ENCODE measurements around the gene ZNF335. TPM values are rescaled to one million over a fixed set of nuclear protein-coding genes. Genes with fewer than 3 reads are reported as not detected.

ZNF335 gene
- total RNA-seq, 2 experiments from 2014 or later, result 33.1 to 34.5 TPM

DNA sequence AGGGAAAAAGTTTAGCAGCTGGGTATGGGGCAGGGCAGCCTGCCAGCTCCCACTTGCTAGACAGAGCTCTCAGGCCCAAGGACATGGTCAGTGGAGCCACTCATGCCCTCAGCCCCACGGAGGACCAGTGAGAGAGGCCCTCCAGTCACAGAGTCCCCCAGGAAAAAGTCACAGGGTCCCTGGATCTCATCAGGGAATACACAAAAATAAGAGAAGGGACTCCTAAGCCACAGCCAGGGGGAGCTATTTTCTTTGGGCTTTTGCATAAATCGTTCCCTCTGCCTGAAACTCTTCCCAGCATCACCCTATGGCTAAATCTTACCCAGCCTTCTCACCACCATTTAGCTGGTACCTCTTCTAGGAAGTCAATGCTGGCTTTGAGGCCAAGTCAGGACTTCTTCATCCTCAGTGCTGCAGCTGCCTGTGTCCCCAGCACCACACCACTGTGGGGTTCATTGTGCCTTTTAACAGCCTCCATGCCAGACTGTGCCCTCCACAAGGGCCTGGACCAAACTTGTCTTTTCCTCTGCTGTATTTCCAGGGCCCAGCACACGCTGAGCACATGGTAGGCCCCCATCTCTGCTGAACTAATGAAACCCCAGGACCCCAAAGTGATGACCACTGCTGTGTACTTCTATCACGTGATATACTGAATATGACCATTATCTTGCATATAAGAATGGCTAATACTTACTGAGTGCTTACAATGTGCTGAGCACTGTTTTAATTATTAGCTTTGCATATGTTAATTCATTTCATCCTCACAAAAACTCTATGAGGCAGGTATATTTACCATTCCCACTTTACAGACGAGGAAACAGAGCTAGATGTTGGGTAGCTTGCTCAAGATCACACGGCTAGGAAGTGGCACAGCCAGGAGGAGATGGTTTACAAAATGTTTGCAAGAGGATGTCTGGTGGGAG lies 2.0 kb downstream of the ZNF335 start:
- ATAC-seq (no peak), DNase-seq (peak; percentile 54)
- H3K4me1 Mint-ChIP-seq (ENCODE audit: low read depth), result peaks cover 23% of the 10 kb centered on the region
- H3K27me3 Mint-ChIP-seq (ENCODE audit: low read depth), result no peaks in the 10 kb centered on the region
- H3K9me3 Mint-ChIP-seq (ENCODE audit: insufficient read depth), result no peaks in the 10 kb centered on the region
- H3K36me3 Mint-ChIP-seq (ENCODE audit: low read depth), result peaks cover 37% of the 10 kb centered on the region
- peak overlapping the region; percentile 92 for H3K4me3 Mint-ChIP-seq
- ChIA-PET POLR2A (interaction anchor here (0.5 to 5.2 kb wide), 12 partner anchors 8 to 590 kb away, joined by 3 to 52 read pairs (median 4); partner anchors contain the start of genes DNTTIP1, PCIF1, UBE2C and WFDC3), CTCF (interaction anchor here (0.6 to 7.7 kb wide), 58 partner anchors 9 to 891 kb away, joined by 3 to 98 read pairs (median 6); partner anchors contain the start of genes CTSA, DNTTIP1, MMP9 and PCIF1)
- H3K27ac Mint-ChIP-seq, result peak overlapping the region; percentile 100

DNA sequence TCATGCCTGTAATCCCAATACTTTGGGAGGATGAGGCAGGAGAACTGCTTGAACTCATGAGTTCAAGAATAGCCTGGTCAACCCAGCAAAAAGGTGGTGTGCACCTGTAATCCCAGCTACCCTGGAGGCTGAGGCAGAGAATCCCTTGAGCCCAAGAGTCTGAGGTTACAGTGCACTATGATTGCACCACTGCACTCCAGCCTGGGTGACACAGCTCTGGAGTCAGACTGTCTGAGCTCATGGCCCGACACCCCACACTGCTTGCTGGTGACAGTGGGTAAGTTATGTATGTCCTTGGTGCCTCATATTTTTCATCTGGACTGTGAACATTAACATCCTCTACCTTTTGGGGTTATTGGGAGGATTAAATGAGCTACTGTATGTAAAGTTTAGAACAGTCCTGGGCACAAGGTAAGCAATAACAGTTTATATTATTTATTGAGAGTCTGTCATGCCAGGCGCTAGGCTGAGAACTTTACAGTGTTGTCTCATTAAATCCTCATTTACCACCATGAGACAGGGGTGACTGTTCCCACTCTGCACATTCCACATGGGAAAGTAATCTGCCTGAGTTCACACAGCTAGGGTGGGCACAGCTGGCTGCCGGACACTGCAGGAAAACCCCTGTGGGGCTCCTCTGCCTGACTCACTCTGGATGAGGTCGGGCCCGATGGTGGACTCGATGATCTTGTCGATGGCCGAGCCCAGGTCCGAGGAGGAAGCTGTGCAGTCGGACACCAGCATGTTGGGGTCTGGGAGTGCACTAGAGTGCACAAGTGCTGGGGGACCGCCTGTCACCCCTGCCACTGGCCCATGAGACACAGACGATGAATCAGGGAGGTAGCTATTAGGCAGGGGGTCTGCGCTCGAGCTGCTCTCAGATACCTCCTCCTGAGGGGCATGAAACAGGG lies 2.9 kb downstream of the ZNF335 start:
- H3K27ac Mint-ChIP-seq, result no peak overlapping the region

DNA sequence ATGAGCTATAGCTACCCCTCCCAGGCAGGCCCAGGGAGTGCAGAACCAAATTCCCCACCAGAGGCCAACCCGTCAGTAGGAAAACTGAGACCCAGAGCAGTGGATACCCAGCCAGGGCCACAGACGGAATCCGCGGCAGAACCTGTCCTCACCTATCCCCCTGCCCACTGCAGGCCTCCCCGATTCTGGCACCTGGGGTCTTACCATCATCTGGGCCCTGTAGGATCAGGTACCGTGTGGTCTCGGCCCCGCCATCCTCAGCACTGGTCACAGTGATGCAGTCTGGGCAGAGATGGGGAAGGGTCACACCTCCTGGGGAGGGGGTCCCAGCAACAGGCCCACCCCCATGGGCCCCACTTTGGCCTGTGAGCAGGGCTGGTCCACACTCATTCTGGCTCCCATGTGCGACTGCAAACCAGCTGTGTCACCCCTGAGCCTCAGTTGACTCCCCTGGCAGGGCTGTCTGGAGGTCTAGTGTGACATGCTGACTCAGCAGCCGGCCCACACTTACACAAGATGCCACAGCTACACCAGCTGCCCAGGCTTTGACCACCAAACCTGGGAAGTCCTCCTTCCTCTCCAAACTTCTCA lies 3.8 kb downstream of the ZNF335 start:
- POLR2A ChIA-PET, result interaction anchor here (1.0 kb wide), 1 partner anchor 112 kb away, joined by 3 read pairs; no protein-coding TSS in a partner anchor
- no peak overlapping the region for H3K27ac Mint-ChIP-seq
- no peaks in the 10 kb centered on the region for H3K27me3 Mint-ChIP-seq (ENCODE audit: low read depth)
- DNase-seq, result no peak
- CTCF ChIA-PET, result interaction anchor here (1.1 to 7.7 kb wide), 10 partner anchors 8 to 649 kb away, joined by 3 to 98 read pairs (median 34); partner anchors contain the start of gene PCIF1
- no peak for ATAC-seq
- no peak overlapping the region for H3K4me3 Mint-ChIP-seq
- H3K36me3 Mint-ChIP-seq (ENCODE audit: low read depth), result peaks cover 49% of the 10 kb centered on the region
- H3K9me3 Mint-ChIP-seq (ENCODE audit: insufficient read depth), result no peaks in the 10 kb centered on the region
- peaks cover 26% of the 10 kb centered on the region for H3K4me1 Mint-ChIP-seq (ENCODE audit: low read depth)

More for the DNA sequence above, 2.9 kb downstream of the ZNF335 start:
- ChIA-PET CTCF (interaction anchor here (0.7 to 7.7 kb wide), 47 partner anchors 9 to 890 kb away, joined by 3 to 98 read pairs (median 6); partner anchors contain the start of genes CTSA, MMP9, PCIF1 and SNX21), POLR2A (interaction anchor here (1.0 to 5.2 kb wide), 5 partner anchors 16 to 177 kb away, joined by 3 to 52 read pairs (median 7); partner anchors contain the start of genes DNTTIP1, PCIF1, UBE2C and WFDC3)
- no peaks in the 10 kb centered on the region for H3K9me3 Mint-ChIP-seq (ENCODE audit: insufficient read depth)
- DNase-seq (no peak), ATAC-seq (no peak)
- peaks cover 42% of the 10 kb centered on the region for H3K36me3 Mint-ChIP-seq (ENCODE audit: low read depth)
- H3K27me3 Mint-ChIP-seq (ENCODE audit: low read depth), result no peaks in the 10 kb centered on the region
- peaks cover 24% of the 10 kb centered on the region for H3K4me1 Mint-ChIP-seq (ENCODE audit: low read depth)
- H3K4me3 Mint-ChIP-seq, result no peak overlapping the region

DNA sequence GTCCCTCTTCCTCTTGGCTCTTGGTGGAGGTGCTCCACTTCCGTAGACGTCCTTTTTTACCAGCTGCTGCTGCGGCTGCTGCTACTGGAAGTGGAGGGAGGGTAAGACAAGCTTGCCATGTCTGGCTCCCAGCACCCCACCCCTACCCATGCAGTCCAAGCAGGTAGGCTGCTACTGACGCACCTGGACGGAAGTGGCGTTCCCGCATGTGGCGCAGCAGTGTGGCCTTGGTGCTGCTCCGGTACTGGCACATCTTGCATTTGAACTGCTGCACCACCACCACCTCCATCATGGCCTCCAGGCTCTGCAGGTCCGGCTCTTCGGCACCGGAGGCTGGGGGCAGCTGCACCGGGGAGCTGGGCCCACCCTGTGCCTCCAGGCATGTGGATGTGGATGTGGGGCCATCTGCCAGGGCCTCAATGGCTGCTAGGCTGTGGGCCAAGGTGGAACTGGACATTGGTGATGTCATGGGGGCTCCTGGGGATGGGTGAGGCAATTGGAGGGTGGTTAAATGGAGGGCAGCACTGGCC lies 4.4 kb downstream of the ZNF335 start:
- ATAC-seq (no peak), DNase-seq (no peak)
- no peaks in the 10 kb centered on the region for H3K27me3 Mint-ChIP-seq (ENCODE audit: low read depth)
- POLR2A ChIA-PET, result no interaction called here
- peaks cover 25% of the 10 kb centered on the region for H3K4me1 Mint-ChIP-seq (ENCODE audit: low read depth)
- no peak overlapping the region for H3K27ac Mint-ChIP-seq
- no peak overlapping the region for H3K4me3 Mint-ChIP-seq
- H3K36me3 Mint-ChIP-seq (ENCODE audit: low read depth), result peaks cover 52% of the 10 kb centered on the region
- CTCF ChIA-PET, result interaction anchor here (1.1 to 7.7 kb wide), 4 partner anchors 20 to 167 kb away, joined by 3 to 98 read pairs (median 59); no protein-coding TSS in a partner anchor
- no peaks in the 10 kb centered on the region for H3K9me3 Mint-ChIP-seq (ENCODE audit: insufficient read depth)

DNA sequence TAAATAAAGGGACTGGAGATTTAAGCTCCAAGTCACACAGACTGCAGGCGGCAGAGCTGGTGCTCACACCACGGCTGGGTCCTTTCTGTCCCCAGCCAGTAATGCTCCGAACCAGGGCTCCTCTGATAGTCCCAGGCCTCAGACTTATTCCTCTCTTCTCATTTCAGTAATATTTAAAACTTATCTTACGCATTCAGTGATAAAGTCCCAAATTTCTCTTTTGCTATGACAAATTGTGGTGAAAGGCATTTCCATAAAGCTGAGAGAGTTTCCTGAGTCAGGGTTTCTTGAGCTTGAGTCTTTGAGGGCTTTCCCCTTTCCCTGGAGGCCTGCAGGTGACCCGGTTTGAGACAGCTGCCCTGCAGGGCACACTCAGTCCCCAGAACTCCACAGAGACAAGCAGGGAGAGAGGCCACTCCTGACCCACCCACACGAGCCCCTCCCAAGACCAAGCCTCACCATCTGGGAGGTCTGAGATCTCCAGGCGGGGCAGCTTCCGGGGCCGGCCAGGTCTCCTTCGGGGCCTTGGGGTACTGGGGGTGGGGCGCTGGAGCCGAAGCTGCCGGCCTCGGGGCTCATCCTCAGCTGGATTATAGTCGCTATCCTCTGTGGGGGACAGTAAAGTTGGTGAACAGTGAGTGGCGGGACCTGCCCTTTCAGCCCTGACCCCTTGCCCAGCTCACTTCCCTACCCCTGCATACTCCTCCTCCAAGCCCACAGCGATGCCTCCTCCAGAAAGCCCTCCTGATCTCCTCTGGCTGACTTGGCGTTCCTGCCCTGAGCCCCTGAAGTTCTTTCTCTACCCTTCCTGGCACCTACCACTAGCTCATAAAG lies 6.6 kb downstream of the ZNF335 start:
- ChIA-PET POLR2A (interaction anchor here (0.6 to 0.8 kb wide), 2 partner anchors 16 to 18 kb away, joined by 4 read pairs; no protein-coding TSS in a partner anchor), CTCF (interaction anchor here (3.1 to 3.6 kb wide), 2 partner anchors 31 to 166 kb away, joined by 13 to 22 read pairs; partner anchors contain the start of gene PCIF1)
- peak overlapping the region; percentile 70 for H3K27ac Mint-ChIP-seq
- ATAC-seq (no peak), DNase-seq (no peak)
- peaks cover 18% of the 10 kb centered on the region for H3K4me1 Mint-ChIP-seq (ENCODE audit: low read depth)
- H3K9me3 Mint-ChIP-seq (ENCODE audit: insufficient read depth), result no peaks in the 10 kb centered on the region
- peaks cover 58% of the 10 kb centered on the region for H3K36me3 Mint-ChIP-seq (ENCODE audit: low read depth)
- no peak overlapping the region for H3K4me3 Mint-ChIP-seq
- H3K27me3 Mint-ChIP-seq (ENCODE audit: low read depth), result no peaks in the 10 kb centered on the region

DNA sequence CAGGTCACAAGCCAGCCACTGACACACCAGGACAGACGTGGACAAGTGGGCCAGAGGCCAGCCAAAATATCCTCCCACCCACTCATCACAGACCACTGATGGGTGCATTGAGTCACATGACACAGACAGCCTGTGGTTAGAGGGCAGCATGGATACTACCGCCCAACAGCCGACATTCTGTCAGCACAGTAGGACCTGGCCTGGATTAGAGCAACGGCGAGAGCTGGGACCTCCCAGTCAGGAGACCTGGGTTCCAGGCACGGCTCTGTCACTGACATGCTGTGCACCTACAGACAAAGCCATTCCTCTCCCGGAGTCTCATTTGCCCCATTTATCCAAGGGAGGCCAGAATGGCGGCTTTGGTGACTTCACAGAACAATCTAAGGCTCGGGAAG lies 8.0 kb downstream of the ZNF335 start:
- Mint-ChIP-seq H3K27me3 (ENCODE audit: low read depth) (no peaks in the 10 kb centered on the region), H3K36me3 (ENCODE audit: low read depth) (peaks cover 63% of the 10 kb centered on the region), H3K4me1 (ENCODE audit: low read depth) (peaks cover 5% of the 10 kb centered on the region), H3K9me3 (ENCODE audit: insufficient read depth) (no peaks in the 10 kb centered on the region), H3K27ac (no peak overlapping the region), H3K4me3 (no peak overlapping the region)
- ChIA-PET POLR2A (no interaction called here), CTCF (interaction anchor here (0.7 to 3.6 kb wide), 6 partner anchors 10 to 165 kb away, joined by 3 to 22 read pairs (median 8); partner anchors contain the start of gene PCIF1)
- ATAC-seq, result no peak
- no peak for DNase-seq

DNA sequence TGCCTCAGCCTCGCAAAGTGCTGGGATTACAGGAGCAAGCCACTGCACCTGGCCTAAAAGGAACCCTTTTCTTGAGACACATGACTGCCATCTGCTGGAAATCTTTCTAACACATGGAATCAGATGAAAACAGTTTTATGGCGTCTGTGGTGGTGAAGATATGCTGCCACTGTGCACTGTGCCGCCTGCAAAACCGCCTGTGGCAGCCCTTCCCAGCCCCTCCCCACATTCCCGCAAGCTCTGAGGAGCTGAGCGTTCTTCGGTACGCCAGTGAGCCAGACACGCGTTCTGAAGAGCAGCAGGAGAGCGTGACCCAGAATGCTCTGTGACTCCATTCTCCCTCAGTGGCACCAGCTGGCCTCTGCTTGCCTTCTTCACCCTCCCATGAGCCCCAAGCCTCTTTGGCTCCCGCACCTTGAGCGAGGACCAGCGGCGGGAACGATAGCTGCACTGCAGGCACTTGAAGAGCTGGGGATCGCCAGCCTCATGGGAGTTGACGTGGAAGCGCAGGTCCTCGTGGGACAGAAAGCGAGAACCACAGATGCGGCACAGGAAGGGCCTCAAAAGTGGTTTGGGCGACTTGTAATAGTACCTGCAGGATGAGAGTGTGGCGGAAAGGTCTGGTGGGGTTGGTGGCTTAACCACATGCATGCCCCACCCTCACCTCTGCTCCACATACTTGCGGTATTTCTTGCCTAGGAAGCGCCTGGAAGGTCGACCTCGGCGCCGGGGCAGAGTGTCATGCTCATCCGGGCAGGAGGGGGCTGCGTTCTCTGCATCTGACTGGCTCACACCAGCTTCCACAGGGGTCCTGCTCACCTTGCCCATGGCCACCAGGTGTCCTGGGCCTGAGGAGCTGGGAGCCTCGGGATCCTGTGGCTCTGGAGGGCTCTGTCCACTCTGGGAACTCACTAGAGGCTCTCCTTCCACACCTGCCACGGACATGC lies 8.7 kb downstream of the ZNF335 start:
- no peak for DNase-seq
- no peak overlapping the region for H3K27ac Mint-ChIP-seq

DNA sequence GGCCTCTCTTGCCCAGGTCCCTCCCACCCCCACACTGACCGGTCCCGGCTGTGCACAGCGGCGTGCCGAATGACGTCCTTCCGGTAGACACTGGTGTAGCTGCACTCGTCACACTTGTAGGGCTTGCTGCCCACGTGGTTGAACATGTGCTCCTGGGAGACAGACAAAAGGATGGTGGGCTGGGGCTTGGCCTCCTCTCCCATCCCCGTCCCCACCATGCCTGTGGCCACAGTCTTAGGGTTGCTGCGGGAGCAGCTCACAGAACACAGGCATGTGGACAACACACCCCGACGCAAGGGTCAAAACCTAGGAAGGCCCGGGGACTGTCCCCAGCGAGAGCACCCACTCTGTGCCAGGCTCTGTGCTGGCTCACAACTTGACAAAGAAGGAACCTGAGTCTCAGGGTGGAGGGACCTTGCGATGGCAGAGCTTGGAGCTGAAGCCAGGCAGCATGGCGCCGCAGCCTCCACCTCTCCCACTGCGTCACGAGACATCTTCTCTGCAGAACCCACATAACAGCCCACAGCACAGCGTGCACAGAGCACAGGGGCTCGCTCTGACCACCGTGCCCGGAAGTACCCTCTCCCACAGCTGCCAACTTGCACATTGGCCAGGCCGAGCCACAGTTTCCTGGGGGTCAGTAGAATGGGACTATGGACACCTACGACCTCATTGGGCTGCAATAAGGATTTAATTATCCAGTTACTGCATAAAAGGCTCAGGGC lies 9.8 kb downstream of the ZNF335 start:
- peaks cover 62% of the 10 kb centered on the region for H3K36me3 Mint-ChIP-seq (ENCODE audit: low read depth)
- ATAC-seq, result no peak

More for the DNA sequence above, 8.7 kb downstream of the ZNF335 start:
- Mint-ChIP-seq H3K36me3 (ENCODE audit: low read depth) (peaks cover 67% of the 10 kb centered on the region), H3K4me3 (no peak overlapping the region), H3K4me1 (ENCODE audit: low read depth) (peaks cover 5% of the 10 kb centered on the region), H3K27me3 (ENCODE audit: low read depth) (no peaks in the 10 kb centered on the region), H3K9me3 (ENCODE audit: insufficient read depth) (no peaks in the 10 kb centered on the region)
- no peak for ATAC-seq
- ChIA-PET POLR2A (interaction anchor here (0.6 kb wide), 1 partner anchor 8 kb away, joined by 5 read pairs; no protein-coding TSS in a partner anchor), CTCF (interaction anchor here (0.6 to 6.5 kb wide), 9 partner anchors 7 to 164 kb away, joined by 3 to 74 read pairs (median 8); partner anchors contain the start of gene PCIF1)

More for the DNA sequence above, 9.8 kb downstream of the ZNF335 start:
- no peaks in the 10 kb centered on the region for H3K9me3 Mint-ChIP-seq (ENCODE audit: insufficient read depth)
- ChIA-PET POLR2A (interaction anchor here (0.6 to 1.3 kb wide), 2 partner anchors 8 to 9 kb away, joined by 4 to 5 read pairs; no protein-coding TSS in a partner anchor), CTCF (interaction anchor here (0.5 to 6.5 kb wide), 12 partner anchors 8 to 219 kb away, joined by 3 to 74 read pairs (median 6); partner anchors contain the start of gene PCIF1)
- H3K4me1 Mint-ChIP-seq (ENCODE audit: low read depth), result peaks cover 5% of the 10 kb centered on the region
- no peak overlapping the region for H3K27ac Mint-ChIP-seq
- H3K4me3 Mint-ChIP-seq, result no peak overlapping the region
- H3K27me3 Mint-ChIP-seq (ENCODE audit: low read depth), result no peaks in the 10 kb centered on the region
- DNase-seq, result no peak
